ENCODE data around the gene C22orf31. TPM values are rescaled to one million over a fixed set of nuclear protein-coding genes. Genes with fewer than 3 reads are reported as not detected.
A peak's percentile ranks its signal among the peaks of the same experiment; 100 is the strongest.
"Not testable (repeated sequence)": the region's sequence is repeated elsewhere in the genome, so short reads cannot be mapped to it uniquely, and the experiment has no call there.

Gene C22orf31
- total RNA-seq, 1 experiment from 2014 or later = not detected

GRCh38 chr22:29083576-29083932 lies 21.9 kb upstream of the C22orf31 start:
- DNase-seq (ENCODE audit: low read depth); in situ Hi-C loops (cut with HindIII; ENCODE audit: low pct_unique_long_range_greater_than_20kb, low sequenced_read_pairs): not testable (repeated sequence)

DNA sequence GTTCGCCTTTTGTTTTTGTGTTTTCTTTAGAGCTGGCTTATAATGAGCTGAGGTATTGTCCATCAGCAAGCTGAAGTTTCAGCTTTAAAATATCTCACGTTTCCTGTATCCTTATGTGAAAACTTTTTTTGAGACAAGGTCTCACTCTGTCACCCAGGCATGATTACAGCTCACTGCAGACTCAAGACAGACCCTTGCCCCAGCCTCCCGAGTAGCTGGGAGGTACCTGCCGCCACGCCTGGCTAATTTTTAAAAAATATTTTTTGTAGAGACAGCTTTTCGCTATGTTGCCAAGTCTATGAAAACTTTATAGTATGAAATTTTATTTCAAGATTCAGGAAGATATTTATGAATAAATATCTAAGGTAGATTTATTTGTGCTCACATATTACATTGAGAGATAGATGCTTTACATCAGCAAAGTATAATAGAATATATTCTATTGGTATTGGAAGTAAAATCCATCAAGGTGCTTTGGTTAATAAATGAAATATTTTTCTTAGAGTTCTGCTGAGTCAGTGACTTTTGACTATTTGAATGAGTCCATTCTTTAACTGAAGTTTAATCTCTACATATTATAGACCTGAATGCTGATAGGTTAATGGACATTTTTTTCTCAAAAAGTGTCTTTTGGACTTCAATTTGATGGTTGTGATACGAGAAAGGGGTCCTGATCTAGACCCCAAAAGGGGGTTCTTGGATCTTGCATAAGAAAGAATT lies 21.4 kb upstream of the C22orf31 start:
- in situ Hi-C loops (cut with HindIII; ENCODE audit: low pct_unique_long_range_greater_than_20kb, low sequenced_read_pairs) = no loop called here
- no peak for DNase-seq (ENCODE audit: low read depth)

- in situ Hi-C loops (cut with HindIII; ENCODE audit: low pct_unique_long_range_greater_than_20kb, low sequenced_read_pairs) = no loop called here
Observed at GRCh38 chr22:29081517-29082236, 20.0 kb upstream of the C22orf31 start.

DNA sequence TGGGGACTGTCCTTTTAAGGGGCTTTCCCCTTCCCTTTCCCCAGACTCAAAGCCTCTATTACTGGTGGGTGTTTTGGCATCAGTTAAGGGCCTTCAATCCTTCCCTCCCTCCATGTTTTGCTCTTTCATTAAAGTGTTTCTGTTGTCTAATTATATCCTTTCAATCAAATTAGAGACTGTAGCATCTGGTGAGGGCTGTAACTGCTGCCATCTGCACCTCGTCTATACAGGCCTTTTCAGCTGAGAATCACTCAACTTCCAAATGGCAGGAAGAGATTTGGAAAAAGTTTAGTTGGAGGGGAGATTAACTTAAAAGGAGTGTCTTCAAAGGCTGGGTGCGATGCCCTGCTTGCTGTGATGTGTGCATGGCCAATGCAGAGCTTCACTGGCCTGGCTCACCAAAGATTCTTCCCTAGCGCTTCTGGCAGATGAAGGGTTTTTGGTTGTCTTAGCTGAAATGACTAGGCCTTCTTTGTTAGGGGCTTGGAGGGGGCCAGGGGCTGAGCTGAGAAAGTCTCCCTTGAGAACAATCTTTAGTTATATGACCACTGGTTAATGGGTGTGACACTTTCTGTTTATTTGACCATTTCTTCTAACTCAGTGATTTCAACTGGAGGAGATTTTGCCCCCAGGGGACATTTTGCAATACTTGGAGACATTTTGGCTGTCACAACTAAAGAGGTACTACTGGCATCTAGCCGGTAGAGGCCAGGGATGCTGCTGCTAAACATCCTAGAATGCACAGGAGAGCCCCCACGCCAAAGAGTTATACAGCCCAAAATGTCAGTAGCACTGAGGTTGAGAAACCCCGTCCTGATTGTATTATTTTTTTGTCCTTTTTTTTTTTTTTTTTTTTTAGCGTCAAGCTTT lies 18.7 kb upstream of the C22orf31 start:
- in situ Hi-C loops (cut with HindIII; ENCODE audit: low pct_unique_long_range_greater_than_20kb, low sequenced_read_pairs) = no loop called here
- no peak for DNase-seq (ENCODE audit: low read depth)

More at GRCh38 chr22:29081517-29082236, 20.0 kb upstream of the C22orf31 start:
- no peak for DNase-seq (ENCODE audit: low read depth)

DNA sequence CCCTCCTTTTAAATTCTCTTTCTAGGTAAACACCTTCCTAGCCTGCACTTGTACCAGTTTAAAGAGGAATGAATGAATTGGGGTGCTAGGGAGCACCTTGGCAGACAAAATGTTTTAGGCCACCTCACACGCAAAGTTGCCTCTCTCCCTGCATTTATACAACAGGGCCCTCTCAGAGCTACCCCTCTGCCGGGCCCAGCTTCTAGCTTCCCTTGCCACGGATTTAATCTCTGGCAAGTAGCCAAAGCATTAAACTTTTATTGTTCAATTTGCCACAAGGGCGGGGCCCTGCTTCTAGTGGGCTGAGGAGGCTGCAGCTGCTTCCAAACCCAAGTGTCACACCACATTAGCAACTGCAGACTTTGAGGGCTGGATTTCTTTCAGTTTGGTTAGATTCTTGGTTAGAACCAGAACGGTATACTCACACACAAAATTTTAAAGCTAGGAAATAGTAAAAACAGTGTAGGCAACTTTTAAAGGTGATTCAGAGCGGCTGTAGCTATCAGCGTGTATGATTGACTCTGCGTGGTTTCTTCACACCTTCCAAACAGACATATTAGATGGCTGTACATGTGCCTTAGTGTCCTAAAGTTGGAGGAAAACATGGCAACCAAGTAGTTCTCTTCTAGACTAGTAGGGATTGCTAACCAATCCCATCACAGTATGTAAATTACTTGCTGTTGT lies 17.7 kb upstream of the C22orf31 start:
- in situ Hi-C loops (cut with HindIII; ENCODE audit: low pct_unique_long_range_greater_than_20kb, low sequenced_read_pairs) = no loop called here

GRCh38 chr22:29078869-29079207 lies 17.2 kb upstream of the C22orf31 start:
- in situ Hi-C loops (cut with HindIII; ENCODE audit: low pct_unique_long_range_greater_than_20kb, low sequenced_read_pairs) = no loop called here
- DNase-seq (ENCODE audit: low read depth) = no peak

More for the DNA sequence above, 17.7 kb upstream of the C22orf31 start:
- DNase-seq (ENCODE audit: low read depth) = no peak

DNA sequence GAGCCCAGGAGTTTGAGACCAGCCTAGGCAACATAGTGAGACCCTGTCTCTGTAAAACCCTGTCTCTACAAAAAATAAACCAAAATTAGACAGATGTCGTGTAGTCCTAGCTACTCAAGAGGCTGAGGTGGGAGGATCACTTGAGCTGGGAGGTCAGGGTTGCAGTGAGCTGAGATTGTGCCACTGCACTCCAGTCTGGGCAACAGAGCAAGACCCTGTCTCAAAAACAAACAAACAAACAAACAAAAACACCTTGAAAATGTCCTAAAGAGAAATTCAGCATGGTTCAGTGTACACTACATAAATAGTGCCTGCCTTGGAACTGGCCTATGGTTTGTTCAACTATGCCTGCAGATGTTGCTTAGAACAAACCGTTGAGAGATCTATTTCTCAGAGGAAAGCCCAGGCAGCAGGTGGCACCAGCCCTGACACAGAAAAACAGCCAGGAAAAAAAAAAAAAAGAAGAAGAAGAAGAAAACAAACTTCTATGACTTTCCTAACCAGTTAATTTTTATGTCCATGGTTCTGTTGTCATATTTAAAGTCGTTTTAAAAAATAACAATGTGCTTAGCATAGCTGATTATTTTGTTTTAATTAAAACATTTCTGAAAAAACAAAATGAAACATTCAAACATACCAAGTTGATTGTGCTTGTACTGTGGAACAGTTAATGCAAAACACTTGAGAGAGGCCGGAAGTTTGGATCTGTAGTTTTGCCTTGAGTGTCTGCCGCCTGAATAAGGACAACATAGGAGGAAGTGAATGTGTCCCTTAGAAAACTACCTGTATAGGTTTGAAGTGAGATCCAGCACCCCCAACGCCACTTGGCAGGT lies 16.6 kb upstream of the C22orf31 start:
- in situ Hi-C loops (cut with HindIII; ENCODE audit: low pct_unique_long_range_greater_than_20kb, low sequenced_read_pairs) = no loop called here
- DNase-seq (ENCODE audit: low read depth) = no peak

- no peak for DNase-seq (ENCODE audit: low read depth)
- in situ Hi-C loops (cut with HindIII; ENCODE audit: low pct_unique_long_range_greater_than_20kb, low sequenced_read_pairs) = no loop called here
Observed at GRCh38 chr22:29074276-29074772, 12.7 kb upstream of the C22orf31 start.

- no peak for DNase-seq (ENCODE audit: low read depth)
- in situ Hi-C loops (cut with HindIII; ENCODE audit: low pct_unique_long_range_greater_than_20kb, low sequenced_read_pairs) = no loop called here
Observed at GRCh38 chr22:29073618-29074275, 12.1 kb upstream of the C22orf31 start.

- DNase-seq (ENCODE audit: low read depth) = no peak
- in situ Hi-C loops (cut with HindIII; ENCODE audit: low pct_unique_long_range_greater_than_20kb, low sequenced_read_pairs) = no loop called here
Observed at GRCh38 chr22:29072979-29073617, 11.5 kb upstream of the C22orf31 start, which contains the start of gene KREMEN1. Gene KREMEN1, plus strand, starts transcription at chr22:29073035. Its CDS starts 96 bp downstream, at chr22:29073131.

- DNase-seq (ENCODE audit: low read depth) = peak; percentile 83
- in situ Hi-C loops (cut with HindIII; ENCODE audit: low pct_unique_long_range_greater_than_20kb, low sequenced_read_pairs) = no loop called here
Observed at GRCh38 chr22:29072193-29072978, 10.8 kb upstream of the C22orf31 start.

DNA sequence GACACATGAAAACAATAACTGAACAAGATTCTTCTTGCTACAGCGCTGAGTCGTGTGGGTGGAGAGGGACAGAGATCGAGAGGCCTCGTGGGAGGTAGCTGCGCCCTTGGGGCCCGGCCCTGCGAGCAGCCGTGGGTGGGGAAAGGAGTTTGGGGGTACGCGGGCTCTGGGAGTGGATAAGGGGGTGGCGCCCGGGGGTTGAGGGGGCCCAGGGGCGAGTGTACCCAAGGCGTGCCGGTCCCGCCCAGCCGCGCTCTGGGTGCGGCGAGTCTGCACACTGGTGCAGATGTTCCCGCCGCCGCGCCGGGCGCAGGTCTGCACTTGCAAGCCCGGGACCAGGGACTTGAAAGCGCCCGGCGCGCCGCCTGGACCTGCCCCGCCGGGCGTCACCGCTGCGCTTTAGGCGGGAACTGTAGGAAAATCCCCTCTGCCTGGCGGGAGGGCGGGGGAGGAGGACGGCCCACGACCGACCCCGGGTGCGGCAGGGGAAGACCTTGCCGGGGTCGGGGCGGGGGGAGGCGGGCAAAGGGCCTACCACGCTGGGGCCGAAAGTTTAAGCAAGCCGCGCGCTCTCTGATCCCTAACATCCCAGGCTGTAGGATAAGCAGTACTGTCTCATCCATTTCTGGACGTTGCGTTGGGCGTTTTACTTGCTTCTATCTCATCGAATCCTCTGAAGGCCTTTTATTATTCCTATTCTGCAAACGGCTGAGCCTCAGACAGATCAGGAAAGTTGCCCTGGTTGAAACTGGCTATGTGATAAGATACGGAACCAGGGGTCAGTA lies 9.8 kb upstream of the C22orf31 start:
- in situ Hi-C loops (cut with HindIII; ENCODE audit: low pct_unique_long_range_greater_than_20kb, low sequenced_read_pairs) = no loop called here
- no peak for DNase-seq (ENCODE audit: low read depth)

DNA sequence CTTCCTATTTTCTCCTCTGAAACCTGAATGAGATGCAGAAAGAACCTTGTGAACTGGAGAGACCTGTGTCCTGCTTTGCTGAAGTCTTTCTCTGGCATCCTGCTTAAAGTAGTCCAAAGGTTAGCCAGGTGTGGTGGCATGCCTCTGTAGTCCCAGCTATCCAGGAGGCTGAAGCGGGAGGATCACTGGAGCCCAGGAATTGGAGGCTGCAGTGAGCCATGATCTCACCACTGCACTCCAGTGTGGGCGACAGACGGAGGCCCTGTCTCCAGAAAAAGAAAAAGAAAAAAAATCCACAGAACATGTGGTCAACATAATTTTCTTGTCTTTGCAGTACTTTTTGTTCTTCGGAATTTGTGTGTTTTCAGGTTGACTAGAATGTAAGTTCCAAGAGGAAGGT lies 8.9 kb upstream of the C22orf31 start:
- in situ Hi-C loops (cut with HindIII; ENCODE audit: low pct_unique_long_range_greater_than_20kb, low sequenced_read_pairs) = no loop called here
- DNase-seq (ENCODE audit: low read depth) = no peak

GRCh38 chr22:29069463-29069862 lies 7.8 kb upstream of the C22orf31 start:
- in situ Hi-C loops (cut with HindIII; ENCODE audit: low pct_unique_long_range_greater_than_20kb, low sequenced_read_pairs) = no loop called here
- DNase-seq (ENCODE audit: low read depth) = no peak
